Smooth muscle cell (in vitro differentiated cells): ENCODE results near the gene SLC35E1. TPM values are rescaled to one million over a fixed set of nuclear protein-coding genes. Genes with fewer than 3 reads are reported as not detected.

Experiments
- DNase-seq: peaks from one replicate; lab custom pipeline; 2025; ENCODE audit not compliant: unreplicated experiment; lab: John Stamatoyannopoulos, UW
- H2AFZ ChIP-seq: fragments of 200-600 bp; sonication (generic); 2 replicates; pipeline ENCODE4 v1.6.0; 2016; ENCODE audit warnings: antibody characterized with exemption, low read depth, mild to moderate bottlenecking
- H3F3A ChIP-seq: fragments of 200-600 bp; sonication (generic); 2 replicates; pipeline ENCODE4 v1.6.0; 2017; ENCODE audit warnings: antibody characterized with exemption, low read depth
- H3K27ac ChIP-seq: fragments of 200-600 bp; sonication (generic); 2 replicates; pipeline ENCODE4 v1.5.1; 2016; ENCODE audit warnings: low read depth, mild to moderate bottlenecking
- H3K27me3 ChIP-seq: fragments of 200-600 bp; sonication (generic); 2 replicates; pipeline ENCODE4 v1.6.1; 2016; ENCODE audit warnings: low read depth, mild to moderate bottlenecking
- H3K36me3 ChIP-seq: fragments of 200-600 bp; sonication (generic); 2 replicates; pipeline ENCODE4 v1.5.1; 2016; ENCODE audit warnings: low read depth
- H3K4me1 ChIP-seq: fragments of 200-600 bp; sonication (generic); 2 replicates; pipeline ENCODE4 v1.5.1; 2016; ENCODE audit warnings: low read depth
- H3K4me2 ChIP-seq: fragments of 200-600 bp; sonication (generic); 2 replicates; pipeline ENCODE4 v1.6.0; 2016; ENCODE audit warnings: mild to moderate bottlenecking
- H3K4me3 ChIP-seq: fragments of 200-600 bp; sonication (generic); 2 replicates; pipeline ENCODE4 v1.5.1; 2016; ENCODE audit warnings: mild to moderate bottlenecking
- H3K79me2 ChIP-seq: fragments of 200-600 bp; sonication (generic); 2 replicates; pipeline ENCODE4 v1.6.0; 2016; ENCODE audit warnings: low read depth, mild to moderate bottlenecking
- H3K9ac ChIP-seq: fragments of 200-600 bp; sonication (generic); 2 replicates; pipeline ENCODE4 v1.6.0; 2016; ENCODE audit warnings: low read depth
- H3K9me3 ChIP-seq: fragments of 200-600 bp; sonication (generic); replicated peaks from 2 replicates; pipeline ENCODE4 v1.5.1; 2016; ENCODE audit warnings: low read depth
- H4K20me1 ChIP-seq: fragments of 200-600 bp; sonication (generic); 2 replicates; pipeline ENCODE4 v1.6.0; 2016; ENCODE audit warnings: low read depth
- WGBS: methylation state at CpG from one replicate; pipeline ENCODE4 v1.1.7; 2016; ENCODE audit warnings: low lambda C conversion rate; 5-methylcytosine and 5-hydroxymethylcytosine counted together
- polyA plus RNA-seq: library from polyadenylated mRNA; unstranded; fragments of >200 nt; fragmentation: Nextera tagmentation; extraction: Ambion mirVana; gene quantifications from 2 replicates; pipeline ENCODE4 v1.2.1, GENCODE V29; 2016
- total RNA-seq: library from RNA; depleted of rRNA; stranded (reverse); fragments of >200 nt; gene quantifications from 2 replicates; pipeline ENCODE4 v1.2.3, GENCODE V29; 2014
- TF ChIP-seq, protein P1 (sequence below): fragments of 200-600 bp; sonication (generic); IDR thresholded peaks from 2 replicates; pipeline ENCODE4 v1.5.1; 2017; ENCODE audit warnings: borderline replicate concordance, mild to moderate bottlenecking, antibody characterized with exemption; ENCODE audit not compliant: insufficient read depth, poor library complexity, severe bottlenecking

SLC35E1 gene
- total and polyA plus RNA-seq, 2 experiments from 2014 or later = 35.3 to 37.3 TPM

DNA sequence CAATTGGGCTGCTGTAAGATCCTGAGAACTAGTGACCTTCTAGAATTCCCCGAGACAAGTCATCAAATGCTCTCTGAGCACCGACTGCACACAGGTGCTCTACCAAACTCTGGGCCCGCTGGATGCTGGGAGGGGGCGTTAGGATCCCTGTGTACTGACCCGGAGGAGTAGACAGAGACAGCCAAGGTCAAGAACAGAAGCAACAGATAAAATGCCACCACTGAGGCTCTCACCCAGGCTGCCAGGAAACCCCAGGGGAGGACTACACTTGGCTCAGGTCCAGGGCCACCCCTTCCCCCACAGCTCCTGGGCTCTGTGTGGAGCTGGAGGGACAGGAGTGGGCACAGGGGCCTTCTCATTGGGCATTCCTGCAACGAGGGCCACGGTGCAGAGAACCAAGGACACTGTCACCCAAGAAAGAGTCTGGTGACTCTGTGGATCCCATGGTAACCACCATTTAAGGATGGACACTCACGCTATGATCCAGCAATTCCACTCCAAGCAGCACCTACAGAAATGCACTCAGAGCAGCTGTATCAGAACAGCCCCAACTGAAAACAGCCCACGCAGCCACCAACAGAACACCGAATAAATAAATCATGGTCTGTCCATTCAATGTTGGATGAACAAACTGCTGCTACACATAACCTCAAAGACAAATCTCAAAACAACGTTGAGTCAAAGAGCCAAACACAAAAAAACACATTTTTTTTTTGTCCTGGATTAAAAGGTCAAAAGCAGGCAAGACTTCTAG is 16.8 kb upstream of the SLC35E1 start:
- peaks cover 100% of the 10 kb centered on the region for H4K20me1 ChIP-seq

GRCh38 chr19:16587833-16588823 is 15.9 kb upstream of the SLC35E1 start:
- 58% methylated on average over 26 of the region's 26 CpGs for WGBS
- H3K4me1 ChIP-seq = peaks cover 33% of the 10 kb centered on the region
- H3K27me3 ChIP-seq = no peaks in the 10 kb centered on the region
- no peak overlapping the region for H3K9ac ChIP-seq
- peaks cover 11% of the 10 kb centered on the region for H3F3A ChIP-seq
- no peaks in the 10 kb centered on the region for H3K36me3 ChIP-seq
- peak overlapping the region; percentile 69 for H3K27ac ChIP-seq
- no peak overlapping the region for H2AFZ ChIP-seq
- H3K79me2 ChIP-seq = peaks cover 95% of the 10 kb centered on the region
- no peaks in the 10 kb centered on the region for H3K9me3 ChIP-seq
- DNase-seq = no peak
- peak overlapping the region; percentile 77 for H3K4me2 ChIP-seq
- H3K4me3 ChIP-seq = no peak overlapping the region
- peaks cover 100% of the 10 kb centered on the region for H4K20me1 ChIP-seq
- TF ChIP-seq, protein P1, sequence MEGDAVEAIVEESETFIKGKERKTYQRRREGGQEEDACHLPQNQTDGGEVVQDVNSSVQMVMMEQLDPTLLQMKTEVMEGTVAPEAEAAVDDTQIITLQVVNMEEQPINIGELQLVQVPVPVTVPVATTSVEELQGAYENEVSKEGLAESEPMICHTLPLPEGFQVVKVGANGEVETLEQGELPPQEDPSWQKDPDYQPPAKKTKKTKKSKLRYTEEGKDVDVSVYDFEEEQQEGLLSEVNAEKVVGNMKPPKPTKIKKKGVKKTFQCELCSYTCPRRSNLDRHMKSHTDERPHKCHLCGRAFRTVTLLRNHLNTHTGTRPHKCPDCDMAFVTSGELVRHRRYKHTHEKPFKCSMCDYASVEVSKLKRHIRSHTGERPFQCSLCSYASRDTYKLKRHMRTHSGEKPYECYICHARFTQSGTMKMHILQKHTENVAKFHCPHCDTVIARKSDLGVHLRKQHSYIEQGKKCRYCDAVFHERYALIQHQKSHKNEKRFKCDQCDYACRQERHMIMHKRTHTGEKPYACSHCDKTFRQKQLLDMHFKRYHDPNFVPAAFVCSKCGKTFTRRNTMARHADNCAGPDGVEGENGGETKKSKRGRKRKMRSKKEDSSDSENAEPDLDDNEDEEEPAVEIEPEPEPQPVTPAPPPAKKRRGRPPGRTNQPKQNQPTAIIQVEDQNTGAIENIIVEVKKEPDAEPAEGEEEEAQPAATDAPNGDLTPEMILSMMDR = no peak

More for the DNA sequence above, 16.8 kb upstream of the SLC35E1 start:
- Histone ChIP-seq H3K27ac (no peak overlapping the region), H3K9me3 (no peaks in the 10 kb centered on the region), H2AFZ (no peak overlapping the region), H3K4me2 (peak overlapping the region; percentile 77), H3K4me3 (no peak overlapping the region), H3K9ac (no peak overlapping the region), H3K4me1 (peaks cover 28% of the 10 kb centered on the region), H3K36me3 (no peaks in the 10 kb centered on the region), H3F3A (peaks cover 6% of the 10 kb centered on the region), H3K27me3 (no peaks in the 10 kb centered on the region), H3K79me2 (peaks cover 95% of the 10 kb centered on the region)
- TF ChIP-seq, protein P1 = no peak
- WGBS = 81% methylated on average over 11 of the region's 11 CpGs
- no peak for DNase-seq

DNA sequence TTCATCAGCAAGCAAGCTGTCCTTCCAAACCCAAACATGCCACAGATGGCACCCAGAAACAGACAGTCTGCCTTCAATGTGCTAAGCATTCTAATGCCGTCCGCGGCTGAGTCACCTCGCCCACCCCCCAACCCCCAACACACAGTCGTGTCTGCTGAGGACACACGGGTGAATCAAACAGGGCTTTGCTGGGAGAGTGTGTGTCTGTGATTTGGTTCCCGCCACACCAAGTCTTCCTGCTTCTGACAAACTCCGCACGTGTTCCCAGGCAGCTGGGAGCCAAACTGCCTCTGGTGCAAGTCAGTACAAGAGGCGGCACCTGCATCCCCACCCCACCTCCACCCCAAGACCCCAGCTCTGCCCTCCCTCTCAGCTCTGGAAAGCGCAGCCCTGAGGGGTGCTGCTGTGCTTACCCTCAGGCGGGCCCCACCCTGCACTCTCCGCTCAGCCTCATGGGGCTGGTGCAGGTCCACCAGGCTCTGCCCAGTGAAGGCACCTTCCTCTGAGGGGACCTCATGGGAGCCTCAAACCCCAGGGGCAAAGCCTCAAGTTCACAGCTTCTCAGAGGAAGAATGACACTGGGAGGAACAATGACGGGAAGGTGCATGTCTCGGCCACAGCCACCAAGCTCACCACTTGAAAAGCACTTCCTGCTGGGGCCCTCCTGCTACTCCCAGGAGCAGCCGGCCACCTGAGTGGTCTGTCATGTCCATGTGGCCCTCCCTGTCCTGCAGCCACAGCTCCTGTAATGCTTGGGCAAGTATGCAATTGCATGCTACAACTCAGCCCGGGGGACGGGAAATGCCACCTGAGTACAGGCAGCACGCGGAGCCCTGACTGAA is 15.0 kb upstream of the SLC35E1 start:
- Histone ChIP-seq H3K79me2 (peaks cover 95% of the 10 kb centered on the region), H3K4me2 (peak overlapping the region; percentile 77), H3K9me3 (no peaks in the 10 kb centered on the region), H3K4me1 (peaks cover 33% of the 10 kb centered on the region), H3K27me3 (no peaks in the 10 kb centered on the region), H3K27ac (peak overlapping the region; percentile 69), H3K9ac (no peak overlapping the region), H3K36me3 (no peaks in the 10 kb centered on the region), H3F3A (peaks cover 11% of the 10 kb centered on the region), H3K4me3 (no peak overlapping the region), H4K20me1 (peaks cover 100% of the 10 kb centered on the region), H2AFZ (no peak overlapping the region)
- DNase-seq = no peak
- WGBS = 40% methylated on average over 19 of the region's 20 CpGs
- TF ChIP-seq, protein P1 = no peak
